Measurements from ENCODE around the gene DNMT3A. TPM values are rescaled to one million over a fixed set of nuclear protein-coding genes. Genes with fewer than 3 reads are reported as not detected.
A peak's percentile ranks its signal among the peaks of the same experiment; 100 is the strongest.

Gene DNMT3A
- total RNA-seq, 1 donor from 2014 or later, result 219 TPM

DNA sequence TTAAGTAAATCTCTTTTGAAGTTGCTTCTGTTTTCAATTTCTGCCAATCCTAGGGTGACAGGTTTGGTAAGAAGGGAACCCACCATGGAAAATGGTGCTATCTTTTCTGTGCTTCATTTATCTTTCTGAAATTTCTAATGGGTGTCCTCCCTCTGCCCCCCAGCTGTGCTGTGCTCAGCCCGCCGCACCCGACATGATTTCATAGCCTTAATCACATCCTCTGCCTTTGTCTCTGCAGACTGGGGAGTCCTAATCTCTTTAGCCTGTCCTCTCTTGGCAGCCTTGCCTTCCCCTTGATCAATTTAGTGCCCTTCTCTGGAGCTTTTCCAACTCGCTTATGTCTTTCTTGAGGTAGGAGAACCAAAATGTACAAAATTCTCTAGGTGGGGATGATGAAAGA, 49.3 kb downstream of the DNMT3A start:
- H3K27ac Mint-ChIP-seq, result peak overlapping the region; percentile 32
- no peaks in the 10 kb centered on the region for H3K9me3 Mint-ChIP-seq
- no peak for DNase-seq (ENCODE audit: low spot score in 2 of 2, unreplicated experiment in 2 of 2)
- no peaks in the 10 kb centered on the region for H3K27me3 Mint-ChIP-seq (ENCODE audit: low read depth)
- no peak overlapping the region for H3K4me3 Mint-ChIP-seq
- H3K4me1 Mint-ChIP-seq, result peaks cover 10% of the 10 kb centered on the region
- TF ChIP-seq, protein P1, sequence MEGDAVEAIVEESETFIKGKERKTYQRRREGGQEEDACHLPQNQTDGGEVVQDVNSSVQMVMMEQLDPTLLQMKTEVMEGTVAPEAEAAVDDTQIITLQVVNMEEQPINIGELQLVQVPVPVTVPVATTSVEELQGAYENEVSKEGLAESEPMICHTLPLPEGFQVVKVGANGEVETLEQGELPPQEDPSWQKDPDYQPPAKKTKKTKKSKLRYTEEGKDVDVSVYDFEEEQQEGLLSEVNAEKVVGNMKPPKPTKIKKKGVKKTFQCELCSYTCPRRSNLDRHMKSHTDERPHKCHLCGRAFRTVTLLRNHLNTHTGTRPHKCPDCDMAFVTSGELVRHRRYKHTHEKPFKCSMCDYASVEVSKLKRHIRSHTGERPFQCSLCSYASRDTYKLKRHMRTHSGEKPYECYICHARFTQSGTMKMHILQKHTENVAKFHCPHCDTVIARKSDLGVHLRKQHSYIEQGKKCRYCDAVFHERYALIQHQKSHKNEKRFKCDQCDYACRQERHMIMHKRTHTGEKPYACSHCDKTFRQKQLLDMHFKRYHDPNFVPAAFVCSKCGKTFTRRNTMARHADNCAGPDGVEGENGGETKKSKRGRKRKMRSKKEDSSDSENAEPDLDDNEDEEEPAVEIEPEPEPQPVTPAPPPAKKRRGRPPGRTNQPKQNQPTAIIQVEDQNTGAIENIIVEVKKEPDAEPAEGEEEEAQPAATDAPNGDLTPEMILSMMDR (IDR thresholded peaks at IDR 0.05; ENCODE audit: unreplicated experiment), result no peak
- peaks cover 16% of the 10 kb centered on the region for H3K36me3 Mint-ChIP-seq

DNA sequence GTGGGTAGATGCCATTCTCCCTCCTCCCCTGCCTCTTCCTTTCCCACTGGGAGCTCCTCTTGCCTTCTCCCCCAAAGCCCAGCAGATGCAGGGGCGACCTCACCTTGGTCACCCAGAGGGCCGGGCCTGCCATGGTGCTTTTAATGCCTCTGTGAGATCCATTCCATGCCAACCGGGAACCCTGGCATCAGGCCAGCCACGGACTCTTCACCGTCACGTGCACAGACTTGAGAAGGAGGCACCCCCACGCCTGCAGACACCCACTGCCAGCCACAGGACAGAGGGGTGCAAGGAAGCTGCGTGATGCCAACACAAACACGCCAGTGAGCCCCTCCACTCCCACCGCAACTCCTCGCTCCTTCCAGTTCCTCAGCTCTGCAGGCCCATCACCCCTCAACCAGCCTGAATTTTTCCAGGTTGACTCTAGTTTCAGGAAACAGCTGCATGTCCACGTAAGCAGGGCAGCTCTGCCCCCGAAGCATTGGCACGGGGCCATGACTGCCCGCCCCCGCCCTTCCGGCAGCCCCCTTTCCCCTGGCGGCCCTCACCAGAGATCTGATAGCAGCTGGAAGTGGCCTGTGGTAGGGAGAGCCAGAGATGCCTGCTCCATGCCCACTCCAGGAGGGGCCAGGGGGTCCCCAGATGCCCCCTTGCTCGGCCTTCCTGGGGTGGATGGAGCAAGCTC, 50.8 kb downstream of the DNMT3A start:
- Mint-ChIP-seq H3K4me1 (peaks cover 10% of the 10 kb centered on the region), H3K4me3 (no peak overlapping the region), H3K9me3 (no peaks in the 10 kb centered on the region), H3K27me3 (ENCODE audit: low read depth) (no peaks in the 10 kb centered on the region), H3K27ac (no peak overlapping the region), H3K36me3 (peaks cover 10% of the 10 kb centered on the region)
- DNase-seq (ENCODE audit: low spot score in 2 of 2, unreplicated experiment in 2 of 2), result no peak
- TF ChIP-seq, protein P1 (IDR thresholded peaks at IDR 0.05; ENCODE audit: unreplicated experiment), result no peak

DNA sequence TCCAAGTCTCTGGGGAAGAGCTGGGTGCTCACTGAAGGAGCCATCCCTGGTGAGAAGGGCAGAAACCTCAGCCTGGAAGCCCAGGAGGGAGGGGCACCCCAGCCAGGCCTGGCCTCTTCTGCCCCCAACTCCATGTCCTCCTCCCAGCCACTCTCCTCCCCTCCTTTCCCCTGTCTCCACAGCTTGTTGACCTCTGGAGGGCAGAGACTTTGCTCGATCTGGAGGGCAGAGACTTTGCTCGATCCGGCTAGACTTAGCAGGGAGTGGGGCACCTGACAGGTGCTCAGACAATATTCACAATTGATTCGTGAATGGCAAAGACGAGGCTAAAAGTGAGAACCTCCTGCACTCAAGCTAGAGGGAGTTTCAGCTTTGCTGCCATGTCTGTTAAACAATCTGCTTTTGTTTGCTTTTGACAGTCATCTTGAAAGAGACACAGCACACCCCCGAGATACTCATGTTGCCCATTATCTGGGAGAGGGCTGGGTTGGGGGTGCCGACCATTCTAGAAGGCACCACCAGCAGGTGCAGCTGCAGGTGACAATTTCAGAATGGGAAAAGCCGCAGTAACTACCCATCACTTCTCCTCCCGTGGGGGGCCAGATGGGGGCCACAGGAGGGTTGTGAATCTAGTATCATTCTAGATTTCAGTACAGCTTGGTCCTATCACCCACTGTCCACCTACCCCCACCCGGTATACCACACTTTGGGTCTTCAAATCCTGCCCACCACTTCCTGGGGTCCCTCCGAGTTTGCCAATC, 54.8 kb downstream of the DNMT3A start:
- no peaks in the 10 kb centered on the region for H3K27me3 Mint-ChIP-seq (ENCODE audit: low read depth)
- no peaks in the 10 kb centered on the region for H3K9me3 Mint-ChIP-seq
- TF ChIP-seq, protein P1 (IDR thresholded peaks at IDR 0.05; ENCODE audit: unreplicated experiment), result no peak
- DNase-seq (ENCODE audit: low spot score in 2 of 2, unreplicated experiment in 2 of 2), result no peak
- H3K36me3 Mint-ChIP-seq, result peaks cover 10% of the 10 kb centered on the region
- no peaks in the 10 kb centered on the region for H3K4me1 Mint-ChIP-seq
- no peak overlapping the region for H3K27ac Mint-ChIP-seq
- no peak overlapping the region for H3K4me3 Mint-ChIP-seq

DNA sequence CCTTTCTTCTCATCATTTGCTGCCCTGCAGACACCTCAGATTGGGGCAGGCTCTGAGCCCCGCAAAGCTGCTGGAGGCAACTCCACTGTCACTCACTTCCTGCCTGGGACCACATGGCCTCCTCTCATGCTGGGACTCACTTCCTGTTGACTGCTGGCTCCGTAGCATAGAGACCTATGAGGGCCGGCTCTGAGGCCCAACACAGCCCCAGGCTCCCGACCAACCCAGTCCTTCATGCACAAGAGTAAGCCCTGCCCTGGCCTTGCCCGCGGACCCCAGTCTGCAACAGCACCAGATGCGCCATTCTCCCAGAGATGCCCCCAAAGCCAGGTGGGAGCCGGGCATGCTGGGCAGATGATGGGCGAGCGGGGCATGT, 55.7 kb downstream of the DNMT3A start:
- Mint-ChIP-seq H3K27me3 (ENCODE audit: low read depth) (no peaks in the 10 kb centered on the region), H3K4me1 (no peaks in the 10 kb centered on the region), H3K36me3 (peaks cover 14% of the 10 kb centered on the region), H3K9me3 (no peaks in the 10 kb centered on the region), H3K4me3 (no peak overlapping the region), H3K27ac (peak overlapping the region; percentile 30)
- DNase-seq (ENCODE audit: low spot score in 2 of 2, unreplicated experiment in 2 of 2), result no peak
- TF ChIP-seq, protein P1 (IDR thresholded peaks at IDR 0.05; ENCODE audit: unreplicated experiment), result no peak

DNA sequence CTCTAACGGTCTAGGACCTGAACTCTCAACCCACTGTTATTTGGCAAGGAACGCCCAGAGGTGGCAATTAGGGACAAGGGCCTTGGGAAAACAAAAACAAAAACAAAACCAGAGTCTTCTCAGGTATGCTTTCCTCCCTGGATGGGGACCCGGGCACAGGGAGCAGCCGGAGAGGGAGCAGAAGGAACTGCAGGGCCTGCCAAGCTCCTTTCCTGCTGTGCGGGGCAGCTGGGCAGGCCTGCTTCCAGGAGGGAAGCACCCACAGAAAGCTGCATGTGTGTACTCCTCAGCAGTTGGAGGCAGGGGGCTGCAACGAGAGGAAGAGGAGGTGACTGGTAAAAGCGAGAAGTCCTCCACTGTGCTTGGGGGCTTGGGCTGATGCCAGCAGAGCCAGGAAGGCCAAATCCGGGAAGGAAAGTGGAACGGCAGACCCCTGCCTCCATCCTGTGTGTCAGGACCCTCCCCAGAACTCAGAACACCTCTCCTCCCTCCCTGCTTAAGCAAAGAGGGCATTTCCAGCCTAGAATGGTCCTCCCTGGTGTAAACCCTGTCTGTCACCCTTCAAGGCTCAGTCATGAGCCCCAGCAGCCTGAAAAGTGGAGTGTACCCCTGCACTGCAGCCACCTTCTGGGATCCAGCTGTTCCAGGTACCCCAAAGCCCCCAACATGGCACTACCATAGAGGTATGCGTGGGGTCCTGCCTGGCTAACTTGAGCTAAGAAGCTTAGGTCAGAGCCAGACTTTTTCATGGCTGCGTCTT, 56.3 kb downstream of the DNMT3A start:
- no peak for DNase-seq (ENCODE audit: low spot score in 2 of 2, unreplicated experiment in 2 of 2)
- Mint-ChIP-seq H3K27me3 (ENCODE audit: low read depth) (no peaks in the 10 kb centered on the region), H3K36me3 (peaks cover 15% of the 10 kb centered on the region), H3K4me1 (no peaks in the 10 kb centered on the region), H3K4me3 (no peak overlapping the region), H3K9me3 (no peaks in the 10 kb centered on the region), H3K27ac (no peak overlapping the region)
- TF ChIP-seq, protein P1 (IDR thresholded peaks at IDR 0.05; ENCODE audit: unreplicated experiment), result no peak
